Left forelimb (tissue), 1 donor: ENCODE results near the gene NUMA1.

Experiments used
- DNase-seq: peaks from one replicate; pipeline ENCODE4 v3.0.0-alpha.2; 2018; ENCODE audit warnings: low spot score

The NUMA1 gene

DNA sequence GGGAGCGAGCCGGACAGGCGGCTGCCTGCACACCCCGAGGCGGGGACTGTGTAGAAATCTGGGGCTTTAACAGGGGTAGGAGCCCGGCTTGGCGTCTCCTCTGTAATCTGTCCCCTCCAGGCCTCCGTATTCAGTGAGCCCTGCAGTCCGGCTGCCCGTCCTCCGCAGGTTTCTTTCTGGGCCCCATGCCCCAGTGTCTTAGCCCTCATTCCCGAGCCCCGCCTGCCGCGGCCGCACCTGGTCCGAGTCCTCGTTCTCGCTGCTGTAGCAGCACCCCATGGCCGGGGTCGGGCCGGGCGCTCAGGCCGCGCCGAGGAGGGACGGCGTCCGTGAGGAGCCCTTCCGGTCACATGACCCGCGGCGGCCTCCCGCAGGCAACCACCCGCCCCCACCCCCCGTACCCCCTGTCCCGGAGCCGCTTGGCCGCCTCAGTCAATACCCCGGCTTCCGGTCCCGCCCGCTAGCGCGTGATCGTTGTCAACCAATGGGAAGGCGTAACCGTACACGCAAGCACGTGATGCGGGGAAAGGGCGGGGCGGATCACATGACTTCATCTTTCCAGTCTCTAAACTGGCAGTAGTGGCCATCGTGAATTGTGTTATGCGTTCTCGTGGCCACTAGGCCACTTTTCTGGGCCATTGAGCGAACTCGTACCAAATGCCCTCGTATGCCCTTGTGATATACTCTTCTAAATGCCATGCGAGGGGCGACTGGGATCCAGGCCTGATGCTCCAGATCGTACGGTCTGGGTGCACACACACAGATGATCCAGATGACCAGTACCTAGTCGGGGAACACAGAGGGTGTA is 22.8 kb upstream of the NUMA1 start, which contains the start of gene LAMTOR1:
TSS of gene LAMTOR1 (minus strand) at position 352 of the 808 bp plus-strand sequence. CDS start at position 279, 73 bp downstream.
- DNase-seq, result peak; percentile 99

DNA sequence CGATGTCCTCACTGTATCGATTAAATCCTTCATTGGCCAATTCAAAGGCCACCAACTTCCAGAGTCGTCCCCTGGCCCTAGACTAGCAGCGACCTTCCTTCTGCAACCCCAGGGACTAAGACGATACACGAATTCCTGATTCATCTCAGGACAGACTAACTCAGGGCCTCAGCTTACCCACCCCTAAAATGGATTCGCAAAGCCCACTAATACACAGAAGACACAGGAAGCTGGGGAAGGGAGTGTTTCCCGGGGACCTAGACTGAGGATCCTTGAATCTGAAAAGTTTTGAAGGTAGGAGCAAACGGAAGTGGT is 22.2 kb upstream of the NUMA1 start:
- DNase-seq, result no peak

DNA sequence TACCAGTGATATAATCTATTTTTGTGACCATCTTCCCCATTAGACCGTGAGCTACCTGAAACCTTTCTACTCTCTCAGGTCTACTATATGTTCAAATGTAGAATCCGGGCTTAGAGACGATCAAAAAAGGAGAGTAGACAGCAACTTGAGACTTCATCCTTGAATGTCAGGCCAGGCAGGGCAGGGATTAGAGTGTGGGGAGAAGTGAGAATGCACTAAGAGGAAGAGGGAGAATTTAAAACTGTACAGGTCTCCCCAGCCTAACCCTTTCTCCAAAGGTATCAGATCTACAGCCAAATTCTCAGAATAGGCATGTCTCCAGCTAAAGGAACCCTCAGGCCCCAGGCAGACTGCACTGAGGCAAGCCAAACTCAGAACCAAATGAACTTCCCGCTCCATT is 21.8 kb upstream of the NUMA1 start:
- peak; percentile 14 for DNase-seq

DNA sequence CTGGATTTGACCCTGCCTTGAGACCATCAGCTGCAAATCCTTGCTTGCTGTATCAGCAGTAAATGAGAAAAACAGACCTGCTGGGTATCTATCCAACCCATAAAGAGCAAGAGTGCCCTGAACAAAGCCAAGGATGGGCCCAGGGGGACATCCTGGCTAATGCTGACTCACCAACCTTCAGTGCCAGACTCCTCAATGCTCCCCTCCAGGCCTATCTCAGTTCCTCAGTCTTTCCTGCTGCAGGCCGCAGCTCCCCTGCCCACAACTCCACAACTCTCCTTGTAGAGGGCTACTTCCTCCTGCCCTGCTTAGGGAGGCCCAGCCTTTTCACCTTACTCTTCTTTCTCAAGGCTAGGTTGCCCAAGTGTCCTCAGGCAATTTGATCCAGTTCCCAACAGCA is 20.1 kb upstream of the NUMA1 start:
- no peak for DNase-seq

DNA sequence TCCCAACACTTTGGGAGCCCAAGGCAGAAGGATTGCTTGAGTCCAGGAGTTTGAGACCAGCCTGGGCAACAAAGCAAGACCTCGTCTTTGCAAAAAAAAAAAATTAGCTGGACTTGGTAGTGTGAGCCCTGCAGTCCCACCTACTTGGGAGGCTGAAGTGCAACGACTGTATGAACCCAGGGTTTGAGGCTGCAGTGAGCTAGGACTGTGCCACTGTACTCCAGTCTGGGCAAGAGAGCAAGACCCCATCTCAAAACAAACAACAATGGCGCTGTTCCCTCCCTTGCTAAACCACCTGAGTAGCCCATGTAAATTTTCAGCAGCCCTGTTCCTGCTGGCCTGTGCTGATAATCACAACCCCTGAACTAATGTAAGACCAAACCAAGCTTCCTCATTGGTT is 19.7 kb upstream of the NUMA1 start:
- no peak for DNase-seq

DNA sequence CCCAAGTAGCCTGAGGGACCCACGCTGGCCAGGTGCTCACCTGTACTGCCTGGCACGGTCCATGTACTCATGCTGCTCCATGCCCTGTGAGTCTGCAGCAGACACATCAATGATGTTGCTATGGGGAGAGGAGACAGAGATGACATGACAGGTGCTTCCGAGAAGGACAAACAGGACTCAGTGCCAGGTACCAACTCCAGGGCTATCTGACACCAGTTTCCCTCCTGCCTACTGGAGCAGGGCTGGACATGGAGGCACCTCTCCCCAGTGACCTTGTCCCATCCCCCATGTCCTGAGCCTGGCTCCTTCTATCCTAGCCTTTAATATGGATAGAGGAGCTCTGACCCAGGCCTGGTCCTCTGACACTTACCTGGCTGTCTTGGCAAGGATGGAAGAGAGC is 18.4 kb upstream of the NUMA1 start:
- no peak for DNase-seq

DNA sequence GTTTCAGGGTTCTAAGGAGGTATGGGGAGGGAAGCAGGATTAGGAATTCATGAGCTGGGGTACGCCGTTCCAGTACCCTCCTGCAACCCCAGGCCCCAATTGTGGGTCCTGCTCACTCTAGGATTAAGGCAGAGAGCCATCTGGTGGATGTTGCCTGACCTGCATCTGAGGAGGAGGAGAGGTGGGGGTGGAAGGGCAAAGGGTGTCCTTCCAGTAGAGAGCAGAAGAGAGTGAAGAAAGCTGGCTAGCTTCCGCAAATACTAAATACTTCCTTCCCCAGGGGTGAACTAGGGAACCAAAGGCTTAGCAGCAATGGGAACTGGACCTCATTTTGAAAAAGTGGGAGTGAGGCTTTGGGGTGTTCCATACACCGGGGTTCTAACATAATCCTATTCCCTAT is 10.9 kb upstream of the NUMA1 start:
- DNase-seq, result no peak

DNA sequence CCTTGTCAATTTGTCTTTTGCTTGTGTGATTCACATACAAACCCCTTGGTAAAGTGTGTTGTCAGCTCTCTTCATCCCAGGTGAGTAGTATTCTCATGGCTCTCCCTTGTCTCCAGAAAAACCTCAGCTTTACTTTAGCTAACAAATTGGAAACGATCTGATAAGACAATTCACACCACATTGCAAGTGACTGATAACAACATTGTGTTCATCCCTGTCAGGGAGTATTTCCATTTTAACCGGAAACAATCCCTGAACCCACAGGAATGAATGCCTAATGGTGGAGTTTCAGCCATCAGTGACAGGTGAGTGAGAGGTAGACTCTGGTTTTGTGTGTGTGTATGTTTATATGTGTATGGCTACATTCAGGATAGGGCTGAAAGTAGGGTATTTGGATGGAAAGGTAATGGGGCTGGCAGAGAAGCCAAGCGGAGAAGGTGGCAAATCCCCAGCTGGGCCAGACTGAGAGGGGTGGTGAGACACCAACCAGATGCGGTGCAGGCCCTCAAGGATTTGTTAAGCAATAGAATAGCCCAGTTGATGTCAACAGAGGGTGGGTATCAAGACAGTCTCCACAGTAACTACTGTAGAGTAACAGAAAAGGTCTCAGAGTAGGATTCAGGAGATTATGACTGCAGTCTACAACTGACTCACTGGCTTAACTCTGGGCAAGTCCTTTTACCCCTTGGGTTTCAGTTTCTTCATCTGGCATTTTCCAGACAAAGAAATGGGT is 7.9 kb upstream of the NUMA1 start:
- DNase-seq, result no peak

DNA sequence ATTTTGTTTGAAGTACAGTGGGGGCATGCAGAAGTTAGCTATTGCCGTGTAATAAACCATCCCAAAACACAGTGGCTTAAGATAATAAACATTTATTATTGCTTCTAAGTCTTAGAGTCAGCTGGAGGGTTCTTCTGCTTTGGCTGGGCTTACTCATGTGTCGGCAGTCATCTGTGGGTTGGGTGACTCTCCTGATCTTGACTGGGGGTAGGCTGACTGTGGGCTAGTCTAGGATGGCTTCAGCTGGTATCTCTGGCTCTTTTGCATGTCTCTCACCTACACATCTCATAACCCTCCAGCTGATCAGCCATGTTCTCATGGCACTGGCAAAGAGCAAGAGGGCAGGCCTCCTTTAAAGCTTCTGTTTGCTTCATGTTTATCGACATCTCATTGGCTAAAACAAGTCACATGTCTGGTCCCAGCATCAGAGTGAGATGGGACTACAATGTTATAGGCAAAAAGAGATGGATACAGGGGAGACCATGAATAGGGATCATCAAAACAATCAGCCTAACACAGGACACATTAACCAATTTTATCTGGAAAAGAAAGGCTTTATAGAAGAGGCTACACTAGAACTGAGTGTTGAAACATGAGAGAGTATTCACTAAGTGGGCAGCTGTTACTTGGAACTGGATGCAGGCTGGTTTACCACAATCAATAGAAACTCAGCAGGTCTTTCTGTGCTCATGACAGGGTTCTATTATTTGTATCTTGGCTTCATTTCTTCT is 5.4 kb upstream of the NUMA1 start:
- DNase-seq, result no peak

DNA sequence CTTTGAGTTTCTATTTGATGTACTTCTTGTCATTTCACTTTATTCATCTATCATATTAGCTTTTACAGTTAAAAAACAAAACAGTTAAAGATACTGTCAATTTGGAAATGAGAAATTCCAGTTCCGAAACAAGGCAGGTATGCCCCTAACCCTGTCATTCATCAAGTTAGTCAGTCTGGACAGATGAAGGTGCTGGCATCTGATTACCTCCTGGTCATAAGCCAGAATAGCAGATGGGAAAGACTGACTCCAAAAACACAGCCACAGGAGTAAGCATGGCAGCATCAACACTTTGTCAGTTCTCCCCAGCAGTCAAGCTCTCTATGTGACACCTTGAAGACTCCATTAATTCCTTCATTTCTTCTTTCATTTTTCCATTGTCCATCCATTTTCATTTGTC is 4.6 kb upstream of the NUMA1 start:
- DNase-seq, result no peak

DNA sequence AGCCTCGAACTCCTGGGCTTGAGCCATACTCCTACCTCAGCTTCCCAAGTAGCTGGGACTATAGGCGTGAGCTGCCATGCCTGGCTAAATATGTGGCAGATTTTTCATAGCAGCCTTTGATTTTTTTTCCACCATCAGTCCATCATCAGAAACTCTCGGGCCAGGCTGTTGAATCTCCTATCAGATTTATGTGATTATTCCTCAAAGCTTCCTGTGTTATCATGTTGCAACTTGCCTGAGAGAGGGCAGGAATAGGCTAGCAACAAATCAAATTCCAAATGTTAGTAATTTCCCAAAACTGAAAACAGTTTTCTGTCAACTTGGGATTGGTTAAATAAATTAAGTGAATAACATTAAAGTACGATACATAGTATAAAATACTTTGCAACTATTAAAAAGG is 3.7 kb upstream of the NUMA1 start:
- no peak for DNase-seq

DNA sequence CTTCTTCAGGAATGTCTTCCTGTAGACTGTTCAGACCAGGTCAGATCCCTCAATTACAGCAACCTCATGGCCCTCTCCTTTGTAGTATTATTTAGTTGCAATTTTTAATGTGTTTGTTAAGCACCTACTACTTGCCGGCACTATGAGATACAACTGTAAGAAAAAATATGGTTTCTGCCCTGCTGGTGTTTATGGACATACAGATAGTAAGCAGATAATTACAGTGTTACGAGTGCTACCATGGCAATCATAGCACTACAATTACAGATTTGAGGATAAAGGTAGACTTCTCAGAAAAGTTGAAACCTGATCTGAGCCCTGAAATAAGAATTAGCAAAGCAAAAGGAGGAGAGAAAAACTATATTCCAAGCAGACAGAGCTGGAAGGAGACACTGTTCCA is 3.1 kb upstream of the NUMA1 start:
- DNase-seq, result no peak

DNA sequence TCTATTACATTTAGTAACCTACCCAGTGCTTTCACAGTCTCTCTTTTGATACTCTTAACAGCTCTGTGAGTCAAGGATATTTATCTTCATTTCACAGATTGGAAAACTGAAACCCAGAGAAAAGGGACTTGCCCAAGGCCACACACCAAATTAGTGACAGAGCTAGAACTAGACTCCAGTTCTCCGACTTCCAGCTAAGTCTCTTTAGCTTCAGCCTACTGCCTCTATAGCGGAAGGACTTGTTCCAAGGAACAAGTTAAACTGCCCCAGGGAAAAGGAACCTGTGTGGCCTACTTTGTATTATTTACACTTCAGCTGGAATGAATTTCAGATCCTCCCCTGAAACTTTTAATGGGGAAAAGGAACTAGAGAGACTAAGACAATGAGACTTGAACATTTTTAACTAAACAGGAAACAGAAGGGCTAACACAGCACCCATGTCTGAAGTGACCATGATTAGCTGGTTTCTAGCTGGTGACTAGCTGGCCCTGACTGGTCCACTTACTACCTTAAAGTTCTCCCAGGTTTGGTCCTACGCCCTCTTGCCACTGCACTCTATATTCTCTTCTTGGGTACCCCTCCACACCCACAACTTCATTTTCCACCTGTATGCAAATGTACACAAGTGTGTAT is 1.6 kb upstream of the NUMA1 start:
- no peak for DNase-seq

DNA sequence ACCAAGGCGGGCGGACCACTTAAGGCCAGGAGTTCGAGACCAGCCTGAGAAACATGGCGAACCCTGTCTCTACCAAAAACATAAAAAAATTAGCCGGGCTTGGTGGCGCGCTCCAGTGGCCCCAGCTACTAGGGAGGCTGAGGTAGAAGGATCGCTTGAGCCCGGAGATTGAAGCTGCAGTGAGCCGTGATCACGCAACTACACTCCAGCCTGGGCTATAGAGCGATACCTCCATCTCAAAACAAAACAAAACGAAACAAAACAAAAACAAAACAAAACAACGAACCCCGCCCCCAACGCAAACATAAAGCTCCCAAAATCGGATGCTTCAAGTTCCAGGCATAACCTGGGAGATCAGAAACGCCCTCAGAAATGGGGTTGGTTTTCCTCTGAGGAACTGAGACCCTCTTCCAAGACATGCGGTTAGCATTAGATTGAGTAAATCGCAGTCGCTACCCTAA is 872 bp upstream of the NUMA1 start:
- no peak for DNase-seq

DNA sequence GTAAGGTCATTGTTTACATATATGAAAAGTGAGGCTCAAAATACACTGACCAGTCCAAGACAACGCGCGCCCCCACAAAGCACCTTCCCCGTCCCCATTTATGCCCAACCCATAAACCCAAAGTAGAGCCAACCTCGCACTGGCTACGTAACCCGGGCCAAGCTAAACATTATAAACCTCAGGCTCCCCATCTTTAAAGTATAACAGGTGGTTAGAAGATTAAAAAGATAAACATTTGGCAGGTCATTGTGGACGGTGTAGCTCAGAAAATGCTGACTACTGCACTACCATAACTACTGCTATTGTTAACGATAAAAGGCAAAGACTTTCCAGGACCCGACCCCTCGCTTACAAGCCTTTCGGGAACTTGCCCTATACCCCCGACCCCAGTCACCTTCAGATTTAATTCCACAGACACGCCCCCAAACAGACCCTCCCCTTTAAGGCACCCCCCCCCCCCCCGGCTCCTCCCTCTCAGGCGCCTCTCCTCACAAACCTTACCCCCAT is 470 bp downstream of the NUMA1 start:
- DNase-seq, result no peak

DNA sequence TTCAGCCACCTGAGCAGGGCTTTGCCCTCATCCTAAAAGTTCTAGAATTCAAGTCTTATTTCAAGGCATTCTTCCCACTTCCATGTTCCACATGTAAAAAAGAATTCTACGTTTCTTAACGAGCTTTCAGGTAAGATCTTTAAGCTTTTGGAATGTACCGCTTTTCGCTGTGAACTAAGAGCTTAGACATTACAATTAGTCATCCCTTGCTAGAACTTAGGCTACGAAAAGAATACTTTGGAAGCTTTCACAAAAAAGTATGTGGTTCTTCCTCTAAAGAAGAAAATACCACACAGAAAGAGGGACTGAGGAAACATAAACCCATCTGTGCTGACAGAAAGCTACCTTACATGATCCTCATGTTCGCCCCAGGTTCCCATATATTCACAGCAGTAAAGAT is 1.9 kb downstream of the NUMA1 start:
- no peak for DNase-seq

DNA sequence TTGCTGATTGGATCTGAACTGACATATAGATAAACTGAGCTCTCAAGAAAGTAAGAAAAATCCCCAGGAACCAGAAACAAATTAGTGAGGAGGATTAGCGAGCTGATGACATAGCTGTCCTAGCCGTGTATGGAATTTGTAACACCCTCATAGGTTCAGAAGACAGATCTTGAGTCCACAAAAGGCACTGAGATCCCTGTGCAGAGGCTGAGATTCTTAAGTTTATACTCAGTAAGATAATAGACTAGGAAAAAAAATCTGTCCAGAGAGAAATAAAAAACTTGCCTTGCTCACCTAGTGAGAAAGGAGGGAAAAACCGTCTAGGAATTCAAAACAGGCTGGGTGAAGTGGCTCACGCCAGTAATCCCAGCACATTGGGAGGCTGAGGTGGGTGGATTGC is 4.6 kb downstream of the NUMA1 start:
- DNase-seq, result no peak

DNA sequence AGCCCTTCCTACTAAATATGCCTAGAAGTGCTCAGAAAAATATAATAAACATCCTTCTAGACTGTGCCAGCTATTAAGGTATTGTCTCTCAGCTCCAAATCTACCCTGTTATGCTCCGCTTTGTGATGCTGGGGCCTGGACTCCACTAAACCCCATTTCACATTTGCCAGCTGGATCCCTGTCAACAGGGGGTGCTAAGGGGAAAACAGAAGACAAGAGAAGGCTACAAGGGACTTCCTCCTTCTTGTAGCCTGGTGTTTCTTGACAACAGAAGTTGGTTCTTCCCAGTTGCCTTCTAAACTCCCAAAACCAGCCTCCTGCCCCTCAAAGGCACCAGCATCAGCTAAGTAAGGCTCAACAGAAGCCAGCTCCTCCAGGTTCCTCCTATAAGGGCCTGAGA is 5.2 kb downstream of the NUMA1 start:
- no peak for DNase-seq

DNA sequence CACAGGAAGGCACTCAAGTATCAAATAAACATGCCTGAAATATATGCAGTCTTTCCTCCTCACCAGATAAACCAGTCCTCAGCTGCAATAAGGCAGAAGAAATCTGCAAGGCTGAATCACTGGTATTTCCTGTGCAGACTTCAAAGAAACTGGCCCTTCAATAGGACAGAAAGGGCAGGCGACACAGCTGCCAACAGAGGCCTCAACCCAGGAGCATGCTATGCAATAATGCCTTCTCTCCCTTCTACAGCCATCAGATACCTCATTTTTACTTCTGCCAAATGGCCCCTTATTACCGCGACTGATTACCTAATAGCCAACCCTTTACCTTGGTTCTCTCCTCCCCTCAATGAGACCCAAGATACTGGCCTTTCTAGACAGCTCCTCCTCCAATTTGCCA is 8.0 kb downstream of the NUMA1 start:
- DNase-seq, result no peak

DNA sequence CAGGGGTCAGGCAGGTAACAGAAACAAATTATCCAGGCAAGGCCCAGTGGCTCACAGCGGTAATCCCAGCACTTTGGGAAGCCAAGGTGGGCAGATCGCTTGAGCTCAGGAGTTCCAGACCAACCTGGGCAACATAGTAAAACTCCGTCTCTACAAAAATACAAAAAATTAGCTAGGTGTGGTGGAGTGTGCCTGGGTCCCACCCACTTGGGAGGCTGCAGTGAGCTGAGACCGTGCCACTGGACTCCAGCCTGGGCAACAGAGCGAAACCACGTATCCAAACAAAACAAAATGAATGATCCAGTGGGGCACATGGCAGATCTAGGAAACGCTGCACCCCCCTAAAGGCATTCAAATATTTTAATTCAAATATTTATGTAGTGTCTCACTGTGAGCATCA is 9.9 kb downstream of the NUMA1 start:
- DNase-seq, result no peak

DNA sequence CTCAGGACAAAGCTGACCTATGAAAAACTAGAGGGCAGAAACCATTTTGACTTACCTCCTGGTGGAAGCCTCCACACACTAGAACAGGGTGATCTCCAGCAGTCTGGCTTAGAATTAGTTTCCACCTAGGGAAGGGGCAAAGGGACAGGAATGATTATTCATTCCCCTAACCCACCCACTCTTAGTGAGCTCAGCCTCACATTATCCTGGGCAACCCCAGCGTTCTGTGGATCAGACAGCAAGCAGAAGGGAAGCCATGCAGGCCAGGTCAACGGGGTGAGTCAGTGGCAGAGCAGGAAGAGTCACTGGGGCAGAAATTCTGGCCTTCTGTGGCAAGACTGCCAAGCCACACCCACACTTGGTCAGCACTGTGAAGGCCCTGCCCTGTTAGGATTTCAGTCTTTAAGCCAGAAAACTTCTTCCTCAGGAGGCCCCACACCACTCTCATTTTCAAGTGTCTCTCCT is 10.5 kb downstream of the NUMA1 start:
- no peak for DNase-seq

DNA sequence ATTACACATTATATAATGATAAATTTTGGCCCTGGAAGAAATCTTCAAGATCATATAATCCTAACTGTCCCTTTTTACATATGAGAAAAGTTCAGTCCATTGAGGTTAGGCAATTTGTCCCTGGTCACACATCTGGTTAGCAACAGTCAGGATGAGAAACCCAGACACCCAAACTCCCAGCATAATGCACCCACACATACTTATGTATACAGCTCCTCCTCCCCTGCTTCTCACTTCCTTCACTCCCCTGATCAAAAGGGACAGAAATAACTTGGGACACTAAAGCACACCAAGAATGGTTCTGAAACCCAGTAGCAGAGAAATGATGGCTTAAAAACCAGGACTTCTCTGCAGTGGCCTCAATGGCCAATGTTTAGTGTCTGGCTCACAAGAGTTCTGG is 11.1 kb downstream of the NUMA1 start:
- no peak for DNase-seq
